Measurements from ENCODE around the gene GSG1. TPM values are rescaled to one million over a fixed set of nuclear protein-coding genes. Genes with fewer than 3 reads are reported as not detected.
"Not testable (repeated sequence)": the region's sequence is repeated elsewhere in the genome, so short reads cannot be mapped to it uniquely, and the experiment has no call there.

Gene GSG1
- polyA plus RNA-seq, 4 donors, result 0.85 to 13.2 (median 3.4) TPM

- H3K36me3 ChIP-seq (ENCODE audit: control insufficient read depth in 3 of 3, insufficient read depth in 2 of 3, low read depth in 1 of 3, low read length in 3 of 3); H3K9me3 ChIP-seq (ENCODE audit: control insufficient read depth in 2 of 2, insufficient read depth in 1 of 2, low read depth in 1 of 2, low read length in 1 of 2); H3K27ac ChIP-seq (ENCODE audit: low read depth in 1 of 3, low read length in 2 of 3); FAIRE-seq; H3K4me3 ChIP-seq (ENCODE audit: low read depth in 1 of 3, low read length in 3 of 3); DNase-seq; H3K27me3 ChIP-seq (ENCODE audit: control insufficient read depth in 3 of 3, insufficient read depth in 3 of 3, low read length in 3 of 3): not testable (repeated sequence)
- peaks cover 0 to 13% (median 0%) of the 10 kb centered on the region in 3 donors for H3K4me1 ChIP-seq (ENCODE audit: control insufficient read depth in 3 of 3, insufficient read depth in 2 of 3, low read depth in 1 of 3, low read length in 2 of 3)
- 85 to 93% (median 92%) methylated on average over 5 of the region's 5 CpGs for WGBS, 3 donors
Observed at GRCh38 chr12:13083638-13084037, 19.8 kb downstream of the GSG1 start.

GRCh38 chr12:13082861-13083260 lies 20.6 kb downstream of the GSG1 start:
- Histone ChIP-seq H3K4me3 (ENCODE audit: low read depth in 1 of 3, low read length in 3 of 3) (no peak overlapping the region), H3K27ac (ENCODE audit: low read depth in 1 of 3, low read length in 2 of 3) (no peak overlapping the region), H3K27me3 (ENCODE audit: control insufficient read depth in 3 of 3, insufficient read depth in 3 of 3, low read length in 3 of 3) (peaks cover 0 to 3% (median 0%) of the 10 kb centered on the region in 3 donors), H3K36me3 (ENCODE audit: control insufficient read depth in 3 of 3, insufficient read depth in 2 of 3, low read depth in 1 of 3, low read length in 3 of 3) (peaks cover 0 to 8% (median 2%) of the 10 kb centered on the region in 3 donors), H3K4me1 (ENCODE audit: control insufficient read depth in 3 of 3, insufficient read depth in 2 of 3, low read depth in 1 of 3, low read length in 2 of 3) (peaks cover 0 to 13% (median 0%) of the 10 kb centered on the region in 3 donors), H3K9me3 (ENCODE audit: control insufficient read depth in 2 of 2, insufficient read depth in 1 of 2, low read depth in 1 of 2, low read length in 1 of 2) (no peaks in the 10 kb centered on the region)
- no peak for DNase-seq
- no peak for FAIRE-seq
- 78 to 94% (median 84%) methylated on average over 2 of the region's 2 CpGs for WGBS, 3 donors

GRCh38 chr12:13080266-13080665 lies 23.2 kb downstream of the GSG1 start:
- 57 to 74% (median 63%) methylated on average over 3 of the region's 3 CpGs for WGBS, 3 donors
- peaks cover 0 to 13% (median 0%) of the 10 kb centered on the region in 3 donors for H3K4me1 ChIP-seq (ENCODE audit: control insufficient read depth in 3 of 3, insufficient read depth in 2 of 3, low read depth in 1 of 3, low read length in 2 of 3)
- H3K9me3 ChIP-seq (ENCODE audit: control insufficient read depth in 2 of 2, insufficient read depth in 1 of 2, low read depth in 1 of 2, low read length in 1 of 2), result no peaks in the 10 kb centered on the region
- peak in 1 of 2 donors; percentile 46 for DNase-seq
- no peak for FAIRE-seq
- peaks cover 0 to 12% (median 2%) of the 10 kb centered on the region in 3 donors for H3K36me3 ChIP-seq (ENCODE audit: control insufficient read depth in 3 of 3, insufficient read depth in 2 of 3, low read depth in 1 of 3, low read length in 3 of 3)
- peak overlapping the region in 1 of 3 donors; percentile 42 for H3K27ac ChIP-seq (ENCODE audit: low read depth in 1 of 3, low read length in 2 of 3)
- no peaks in the 10 kb centered on the region for H3K27me3 ChIP-seq (ENCODE audit: control insufficient read depth in 3 of 3, insufficient read depth in 3 of 3, low read length in 3 of 3)
- no peak overlapping the region for H3K4me3 ChIP-seq (ENCODE audit: low read depth in 1 of 3, low read length in 3 of 3)

- no peak for FAIRE-seq
- DNase-seq, result no peak
- Histone ChIP-seq H3K4me1 (ENCODE audit: control insufficient read depth in 3 of 3, insufficient read depth in 2 of 3, low read depth in 1 of 3, low read length in 2 of 3) (peaks cover 0 to 13% (median 0%) of the 10 kb centered on the region in 3 donors), H3K4me3 (ENCODE audit: low read depth in 1 of 3, low read length in 3 of 3) (no peak overlapping the region), H3K27me3 (ENCODE audit: control insufficient read depth in 3 of 3, insufficient read depth in 3 of 3, low read length in 3 of 3) (no peaks in the 10 kb centered on the region), H3K9me3 (ENCODE audit: control insufficient read depth in 2 of 2, insufficient read depth in 1 of 2, low read depth in 1 of 2, low read length in 1 of 2) (no peaks in the 10 kb centered on the region), H3K36me3 (ENCODE audit: control insufficient read depth in 3 of 3, insufficient read depth in 2 of 3, low read depth in 1 of 3, low read length in 3 of 3) (peaks cover 0 to 9% (median 0%) of the 10 kb centered on the region in 3 donors), H3K27ac (ENCODE audit: low read depth in 1 of 3, low read length in 2 of 3) (no peak overlapping the region)
- WGBS, 3 donors, result 82 to 92% (median 84%) methylated on average over 8 of the region's 8 CpGs
Observed at GRCh38 chr12:13079440-13079906, 24.0 kb downstream of the GSG1 start.

- H3K9me3 ChIP-seq (ENCODE audit: control insufficient read depth in 2 of 2, insufficient read depth in 1 of 2, low read depth in 1 of 2, low read length in 1 of 2), result no peaks in the 10 kb centered on the region
- peaks cover 0 to 10% (median 0%) of the 10 kb centered on the region in 3 donors for H3K36me3 ChIP-seq (ENCODE audit: control insufficient read depth in 3 of 3, insufficient read depth in 2 of 3, low read depth in 1 of 3, low read length in 3 of 3)
- no peak for DNase-seq
- H3K27ac ChIP-seq (ENCODE audit: low read depth in 1 of 3, low read length in 2 of 3), result no peak overlapping the region
- no peak for FAIRE-seq
- H3K27me3 ChIP-seq (ENCODE audit: control insufficient read depth in 3 of 3, insufficient read depth in 3 of 3, low read length in 3 of 3), result no peaks in the 10 kb centered on the region
- 83 to 91% (median 87%) methylated on average over 12 of the region's 12 CpGs for WGBS, 3 donors
- no peak overlapping the region for H3K4me3 ChIP-seq (ENCODE audit: low read depth in 1 of 3, low read length in 3 of 3)
- H3K4me1 ChIP-seq (ENCODE audit: control insufficient read depth in 3 of 3, insufficient read depth in 2 of 3, low read depth in 1 of 3, low read length in 2 of 3), result peaks cover 0 to 13% (median 0%) of the 10 kb centered on the region in 3 donors
Observed at GRCh38 chr12:13075786-13076570, 27.5 kb downstream of the GSG1 start.

- Histone ChIP-seq H3K4me3 (ENCODE audit: low read depth in 1 of 3, low read length in 3 of 3) (no peak overlapping the region), H3K27me3 (ENCODE audit: control insufficient read depth in 3 of 3, insufficient read depth in 3 of 3, low read length in 3 of 3) (no peaks in the 10 kb centered on the region), H3K9me3 (ENCODE audit: control insufficient read depth in 2 of 2, insufficient read depth in 1 of 2, low read depth in 1 of 2, low read length in 1 of 2) (no peaks in the 10 kb centered on the region), H3K36me3 (ENCODE audit: control insufficient read depth in 3 of 3, insufficient read depth in 2 of 3, low read depth in 1 of 3, low read length in 3 of 3) (peaks cover 0 to 15% (median 0%) of the 10 kb centered on the region in 3 donors), H3K4me1 (ENCODE audit: control insufficient read depth in 3 of 3, insufficient read depth in 2 of 3, low read depth in 1 of 3, low read length in 2 of 3) (peaks cover 0 to 8% (median 0%) of the 10 kb centered on the region in 3 donors), H3K27ac (ENCODE audit: low read depth in 1 of 3, low read length in 2 of 3) (no peak overlapping the region)
- FAIRE-seq (no peak), DNase-seq (no peak)
Observed at GRCh38 chr12:13075118-13075480, 28.4 kb downstream of the GSG1 start.

GRCh38 chr12:13074396-13075117 lies 28.9 kb downstream of the GSG1 start:
- FAIRE-seq, result no peak

GRCh38 chr12:13073173-13073572 lies 30.3 kb downstream of the GSG1 start:
- Histone ChIP-seq H3K4me1 (ENCODE audit: control insufficient read depth in 3 of 3, insufficient read depth in 2 of 3, low read depth in 1 of 3, low read length in 2 of 3) (no peaks in the 10 kb centered on the region), H3K4me3 (ENCODE audit: low read depth in 1 of 3, low read length in 3 of 3) (no peak overlapping the region), H3K27ac (ENCODE audit: low read depth in 1 of 3, low read length in 2 of 3) (no peak overlapping the region), H3K9me3 (ENCODE audit: control insufficient read depth in 2 of 2, insufficient read depth in 1 of 2, low read depth in 1 of 2, low read length in 1 of 2) (no peaks in the 10 kb centered on the region), H3K36me3 (ENCODE audit: control insufficient read depth in 3 of 3, insufficient read depth in 2 of 3, low read depth in 1 of 3, low read length in 3 of 3) (peaks cover 0 to 16% (median 0%) of the 10 kb centered on the region in 3 donors), H3K27me3 (ENCODE audit: control insufficient read depth in 3 of 3, insufficient read depth in 3 of 3, low read length in 3 of 3) (no peaks in the 10 kb centered on the region)
- WGBS, 3 donors, result 69 to 82% (median 79%) methylated on average over 3 of the region's 3 CpGs
- no peak for FAIRE-seq
- no peak for DNase-seq

More at GRCh38 chr12:13074396-13075117, 28.9 kb downstream of the GSG1 start:
- Histone ChIP-seq H3K27ac (ENCODE audit: low read depth in 1 of 3, low read length in 2 of 3) (no peak overlapping the region), H3K4me1 (ENCODE audit: control insufficient read depth in 3 of 3, insufficient read depth in 2 of 3, low read depth in 1 of 3, low read length in 2 of 3) (peaks cover 0 to 3% (median 0%) of the 10 kb centered on the region in 3 donors), H3K9me3 (ENCODE audit: control insufficient read depth in 2 of 2, insufficient read depth in 1 of 2, low read depth in 1 of 2, low read length in 1 of 2) (no peaks in the 10 kb centered on the region), H3K27me3 (ENCODE audit: control insufficient read depth in 3 of 3, insufficient read depth in 3 of 3, low read length in 3 of 3) (no peaks in the 10 kb centered on the region), H3K4me3 (ENCODE audit: low read depth in 1 of 3, low read length in 3 of 3) (no peak overlapping the region), H3K36me3 (ENCODE audit: control insufficient read depth in 3 of 3, insufficient read depth in 2 of 3, low read depth in 1 of 3, low read length in 3 of 3) (peaks cover 0 to 13% (median 0%) of the 10 kb centered on the region in 3 donors)
- DNase-seq, result no peak
- 91 to 94% (median 92%) methylated on average over 3 of the region's 3 CpGs for WGBS, 3 donors

Measured in small intestine (tissue), 7 donors.